Measurements from ENCODE around the gene CPA3.

GRCh38 chr3:148856384-148856783, 8.7 kb upstream of the CPA3 start:
- TF ChIP-seq, protein P1, sequence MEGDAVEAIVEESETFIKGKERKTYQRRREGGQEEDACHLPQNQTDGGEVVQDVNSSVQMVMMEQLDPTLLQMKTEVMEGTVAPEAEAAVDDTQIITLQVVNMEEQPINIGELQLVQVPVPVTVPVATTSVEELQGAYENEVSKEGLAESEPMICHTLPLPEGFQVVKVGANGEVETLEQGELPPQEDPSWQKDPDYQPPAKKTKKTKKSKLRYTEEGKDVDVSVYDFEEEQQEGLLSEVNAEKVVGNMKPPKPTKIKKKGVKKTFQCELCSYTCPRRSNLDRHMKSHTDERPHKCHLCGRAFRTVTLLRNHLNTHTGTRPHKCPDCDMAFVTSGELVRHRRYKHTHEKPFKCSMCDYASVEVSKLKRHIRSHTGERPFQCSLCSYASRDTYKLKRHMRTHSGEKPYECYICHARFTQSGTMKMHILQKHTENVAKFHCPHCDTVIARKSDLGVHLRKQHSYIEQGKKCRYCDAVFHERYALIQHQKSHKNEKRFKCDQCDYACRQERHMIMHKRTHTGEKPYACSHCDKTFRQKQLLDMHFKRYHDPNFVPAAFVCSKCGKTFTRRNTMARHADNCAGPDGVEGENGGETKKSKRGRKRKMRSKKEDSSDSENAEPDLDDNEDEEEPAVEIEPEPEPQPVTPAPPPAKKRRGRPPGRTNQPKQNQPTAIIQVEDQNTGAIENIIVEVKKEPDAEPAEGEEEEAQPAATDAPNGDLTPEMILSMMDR (IDR thresholded peaks at IDR 0.05) = no peak
- no peak for TF ChIP-seq POLR2A (IDR thresholded peaks at IDR 0.05)
- no peak for TF ChIP-seq EP300 (IDR thresholded peaks at IDR 0.05)
- TF ChIP-seq POLR2AphosphoS5 (IDR thresholded peaks at IDR 0.05) = no peak
